Body of pancreas (tissue), 4 donors: ENCODE data around the gene KLHDC7A.

Source experiments
- CTCF ChIP-seq, 7 experiments: fragments of 450-650 bp in 4 of 7; fragments of 200-600 bp in 3 of 7; sonication (generic) in 3 of 7; IDR thresholded peaks; one replicate each; pipeline ENCODE4 v1.5.1; 2016 to 2019; ENCODE audit warnings: antibody characterized with exemption in 7 of 7
- POLR2A ChIP-seq, 3 donors: fragments of 450-650 bp; IDR thresholded peaks; one replicate each; pipeline ENCODE4 v1.6.1; 2016; ENCODE audit warnings: antibody characterized with exemption in 3 of 3, mild to moderate bottlenecking in 2 of 3

- TF ChIP-seq POLR2A (IDR thresholded peaks at IDR 0.05) (no peak), CTCF (IDR thresholded peaks at IDR 0.05) (no peak)
Observed at GRCh38 chr1:18496497-18497235, 15.9 kb downstream of the KLHDC7A start.
